ENCODE data around the gene NPRL2. TPM values are rescaled to one million over a fixed set of nuclear protein-coding genes. Genes with fewer than 3 reads are reported as not detected.

NPRL2 gene
- total and polyA plus RNA-seq, 2 of the 13 experiments (the other 11 are each of a cell fraction or from before 2014, with no cell fraction given): 30.6 to 51.4 TPM

- TF ChIP-seq ZHX2 (IDR thresholded peaks at IDR 0.05; ENCODE audit: low read depth): peak; percentile 57; the same call in 1 of the 2 replicates
- no peak for TF ChIP-seq ZHX2 (CRISPR knock-in tag; IDR thresholded peaks at IDR 0.05; ENCODE audit: borderline replicate concordance)
- TF ChIP-seq KAT8 (CRISPR knock-in tag; IDR thresholded peaks at IDR 0.05): peak; percentile 90
- no peak for TF ChIP-seq TCF12 (IDR thresholded peaks at IDR 0.05)
- no peak for TF ChIP-seq TCF12 (CRISPR knock-in tag; IDR thresholded peaks at IDR 0.05)
- peak; percentile 27; the same call in 1 of the 2 replicates for TF ChIP-seq RELA (CRISPR knock-in tag; IDR thresholded peaks at IDR 0.05)
- TF ChIP-seq ZHX1 (CRISPR knock-in tag; IDR thresholded peaks at IDR 0.05; ENCODE audit: low read depth): no peak; the same call in 1 of the 2 replicates
- no peak for TF ChIP-seq SMAD3 (CRISPR knock-in tag; IDR thresholded peaks at IDR 0.05)
- TF ChIP-seq ELF4 (CRISPR knock-in tag; IDR thresholded peaks at IDR 0.05; ENCODE audit: borderline replicate concordance): peak; percentile 73; the same call in 1 of the 2 replicates
- peak; percentile 96 for TF ChIP-seq GMEB1 (CRISPR knock-in tag; IDR thresholded peaks at IDR 0.05; ENCODE audit: borderline replicate concordance)
- no peak for TF ChIP-seq ZNF567 (CRISPR knock-in tag; IDR thresholded peaks at IDR 0.05; ENCODE audit: borderline replicate concordance)
- TF ChIP-seq ZNF572 (CRISPR knock-in tag; IDR thresholded peaks at IDR 0.05): no peak
- no peak; the same call in 1 of the 2 replicates for TF ChIP-seq POGZ (CRISPR knock-in tag; IDR thresholded peaks at IDR 0.05)
Measured at GRCh38 chr3:50358911-50359759, 8.6 kb upstream of the NPRL2 start, which contains the start of gene TMEM115 (continued).

All from HepG2 (cell line).